NCI-H1092 treated with DMSO at 0.1 percent for 48 hours (cell line): ENCODE measurements around the gene BACE1.
A peak's percentile ranks its signal among the peaks of the same experiment; 100 is the strongest.
"Not testable (repeated sequence)": the region's sequence is repeated elsewhere in the genome, so short reads cannot be mapped to it uniquely, and the experiment has no call there.

Source experiments
- DNase-seq: peaks from one replicate; lab custom pipeline; 2025; lab: John Stamatoyannopoulos, UW

Gene BACE1

DNA sequence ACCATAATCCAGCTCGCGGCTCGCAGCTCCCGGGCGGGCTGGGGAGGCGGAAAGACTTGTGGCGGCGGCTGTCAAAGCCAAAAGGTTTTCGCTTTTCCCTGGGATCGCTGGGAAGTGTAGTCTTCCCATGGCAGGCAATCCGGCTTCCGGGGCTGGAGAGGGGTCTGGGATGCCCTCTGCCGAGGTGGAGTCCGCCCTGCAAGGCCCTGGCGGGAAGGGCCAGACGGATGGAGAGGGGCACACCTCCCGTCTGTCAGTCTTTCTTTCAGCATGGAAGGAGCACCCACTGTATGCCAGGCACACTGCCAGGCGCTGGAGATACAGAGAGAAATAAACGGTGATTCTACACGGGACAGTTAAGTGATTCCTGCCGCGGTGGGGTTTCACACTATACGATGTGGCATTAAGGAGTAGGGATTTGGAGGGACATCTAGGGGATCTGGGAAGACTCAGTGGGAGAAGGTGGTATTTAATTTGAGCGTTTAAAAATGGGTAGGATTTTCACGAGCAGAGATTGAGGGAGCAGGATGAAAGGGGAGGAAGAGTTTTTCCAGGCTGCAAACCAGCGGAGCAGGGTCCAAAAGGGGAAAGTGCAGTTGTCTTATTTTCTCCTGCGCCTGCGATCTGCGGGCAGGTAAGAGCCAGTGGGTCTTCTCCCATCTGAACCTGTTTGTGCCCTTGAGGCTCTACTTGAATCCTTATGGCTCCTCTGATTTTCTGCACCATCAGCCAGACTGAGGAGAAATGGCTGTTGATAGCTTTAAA is at the start of gene BACE1:
Gene BACE1 (minus strand): TSS at position 60 of the 765 bp plus-strand sequence. CDS start 461 bp downstream, outside the sequence.
- DNase-seq, result peak; percentile 89

DNA sequence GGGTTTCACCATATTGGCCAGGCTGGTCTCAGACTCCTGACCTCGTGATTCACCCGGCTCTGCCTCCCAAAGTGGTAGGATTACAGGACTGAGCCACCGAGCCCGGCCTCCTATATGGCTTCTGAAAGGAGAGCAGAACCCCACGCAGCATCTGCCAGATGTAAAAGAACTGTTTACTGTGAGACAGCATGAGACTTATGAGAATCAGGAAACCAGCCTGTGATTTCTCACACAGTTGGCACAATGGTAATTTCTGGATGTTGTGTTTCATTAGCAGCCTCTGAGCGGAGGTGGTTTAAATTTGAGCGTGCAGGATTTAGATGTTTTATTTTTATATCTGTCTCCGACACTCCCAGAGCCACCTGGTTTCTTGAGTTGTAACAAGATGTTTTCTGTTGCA is 45.4 kb upstream of the BACE1 start:
- no peak for DNase-seq

DNA sequence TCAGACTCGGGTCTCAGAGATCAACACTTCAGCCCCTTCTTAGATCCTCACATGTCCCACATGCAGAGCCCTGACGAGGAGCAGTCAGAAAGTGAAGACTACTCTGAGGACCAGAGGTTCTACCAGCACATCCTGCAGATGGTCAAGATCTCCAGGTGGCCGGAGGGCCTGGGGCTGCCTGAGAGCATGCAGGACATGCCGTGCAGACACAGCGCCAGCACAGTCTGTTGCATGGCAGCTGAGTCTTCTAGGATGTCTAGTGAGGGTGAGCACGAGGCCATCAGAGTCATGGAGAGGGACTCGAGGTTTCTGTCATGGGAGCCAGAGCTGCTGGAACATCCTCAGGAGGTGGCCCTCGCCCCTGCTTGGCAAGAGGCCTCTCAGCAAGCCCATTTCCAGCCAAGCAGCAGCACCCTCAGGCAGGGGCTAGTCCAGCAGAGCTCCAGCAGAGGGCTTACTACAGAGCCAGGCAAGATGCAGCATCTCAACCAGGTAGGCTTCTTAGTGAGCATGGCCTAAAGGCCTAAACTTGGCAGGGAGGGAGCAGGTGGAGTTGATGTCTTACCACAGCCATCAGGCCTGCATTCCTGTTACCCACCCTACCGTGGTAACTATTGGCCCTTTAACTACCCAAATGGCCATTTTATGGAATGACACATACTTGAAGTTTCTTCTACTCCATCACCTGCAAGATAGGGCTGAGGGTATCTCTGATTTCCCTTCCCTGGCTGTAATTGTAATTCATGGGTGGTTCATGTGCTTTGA is 40.3 kb upstream of the BACE1 start:
- no peak for DNase-seq

DNA sequence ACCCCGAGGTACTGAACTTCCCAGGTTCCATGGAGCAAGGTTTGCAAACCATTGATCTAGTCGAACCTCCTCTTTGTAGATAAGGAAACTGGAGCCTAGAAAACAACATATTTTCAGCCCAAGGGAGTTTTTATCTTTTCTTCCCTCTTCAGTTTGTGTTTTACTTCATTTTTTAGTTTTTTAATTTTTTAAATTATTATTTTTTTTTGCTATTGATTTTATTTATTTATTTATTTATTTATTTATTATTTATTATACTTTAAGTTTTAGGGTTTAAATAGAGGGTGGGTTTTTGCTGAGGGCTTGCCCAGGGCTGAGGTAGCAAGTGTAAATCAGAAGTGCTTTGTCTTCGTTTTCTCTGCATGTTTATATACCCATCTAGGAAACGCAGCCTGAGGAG is 38.5 kb upstream of the BACE1 start:
- no peak for DNase-seq

DNA sequence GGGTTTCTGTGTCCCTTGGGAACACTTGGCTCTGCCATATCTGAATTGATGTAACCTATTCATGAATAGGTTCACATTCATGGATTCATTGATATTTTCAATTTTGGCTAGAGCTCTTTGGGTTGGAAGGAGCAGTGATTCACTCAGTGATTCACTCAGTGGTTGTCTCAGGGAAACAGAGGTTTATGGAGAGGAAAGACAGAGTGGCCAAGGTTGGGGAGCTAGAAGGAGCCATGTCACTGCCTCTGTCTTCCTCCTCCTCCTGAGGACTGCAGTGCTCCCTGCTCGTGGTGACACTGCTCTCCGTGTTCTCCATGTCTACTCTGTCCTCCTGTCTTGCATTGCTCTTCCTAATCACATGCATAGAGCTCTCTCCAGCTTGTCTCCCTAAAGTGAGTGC is 29.0 kb upstream of the BACE1 start:
- no peak for DNase-seq

DNA sequence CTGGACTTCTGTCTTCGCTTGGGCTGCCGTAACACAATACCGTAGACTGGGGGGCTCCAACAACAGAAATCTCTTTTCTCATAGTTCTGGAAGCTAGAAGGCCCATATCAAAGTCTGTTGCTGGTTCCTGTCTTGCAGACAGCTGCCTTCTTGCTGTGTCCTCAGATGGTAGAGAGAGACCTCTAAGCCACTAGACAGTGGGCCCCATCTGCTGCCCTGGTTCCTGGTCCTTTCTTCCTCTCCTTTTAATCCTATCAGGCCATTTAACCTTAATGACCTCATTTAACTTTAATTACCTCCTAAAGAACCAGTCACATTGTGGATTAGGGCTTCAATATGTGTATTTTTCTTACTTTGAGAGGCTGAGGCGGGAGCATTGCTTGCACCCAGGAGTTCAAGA is 21.0 kb upstream of the BACE1 start:
- no peak for DNase-seq

DNA sequence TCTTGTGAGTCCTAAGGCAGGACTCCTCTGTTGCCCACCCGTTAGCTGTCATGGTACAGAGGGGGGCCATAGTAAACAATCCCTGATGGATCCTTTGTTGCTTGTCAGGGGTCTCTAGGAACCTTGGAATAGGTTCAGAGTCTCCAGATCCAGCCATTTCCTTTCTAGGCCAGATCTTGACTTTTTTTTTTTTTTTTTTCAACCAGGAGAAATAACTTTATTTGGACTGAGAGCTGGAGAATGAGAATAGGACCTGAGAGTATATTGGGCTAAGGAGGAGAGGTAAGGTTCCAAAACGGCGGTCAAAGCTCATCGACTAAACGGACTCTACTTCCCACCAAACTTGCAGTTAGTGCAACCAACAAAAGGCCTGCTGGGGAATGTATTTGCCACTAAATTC is 19.3 kb upstream of the BACE1 start:
- no peak for DNase-seq

DNA sequence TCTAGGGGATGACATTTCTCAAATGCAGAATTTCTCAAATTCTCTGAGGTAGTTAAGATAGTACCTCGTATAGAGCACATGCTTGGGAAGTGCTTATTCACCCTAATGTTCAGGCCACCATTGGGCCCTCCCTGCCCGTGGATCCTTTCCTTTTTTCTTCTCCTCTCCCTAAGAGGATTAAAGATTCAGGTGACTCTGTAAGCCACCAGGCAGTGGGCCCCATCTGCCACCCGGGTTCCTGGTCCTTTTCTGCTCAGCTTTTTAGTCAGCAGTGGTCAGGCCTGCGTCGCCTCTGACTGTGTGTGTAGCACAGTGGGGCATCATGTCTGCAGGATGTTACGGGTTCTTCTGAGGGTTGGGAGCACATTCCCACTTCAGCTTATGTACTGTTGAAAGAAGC is 18.8 kb upstream of the BACE1 start:
- DNase-seq, result no peak

DNA sequence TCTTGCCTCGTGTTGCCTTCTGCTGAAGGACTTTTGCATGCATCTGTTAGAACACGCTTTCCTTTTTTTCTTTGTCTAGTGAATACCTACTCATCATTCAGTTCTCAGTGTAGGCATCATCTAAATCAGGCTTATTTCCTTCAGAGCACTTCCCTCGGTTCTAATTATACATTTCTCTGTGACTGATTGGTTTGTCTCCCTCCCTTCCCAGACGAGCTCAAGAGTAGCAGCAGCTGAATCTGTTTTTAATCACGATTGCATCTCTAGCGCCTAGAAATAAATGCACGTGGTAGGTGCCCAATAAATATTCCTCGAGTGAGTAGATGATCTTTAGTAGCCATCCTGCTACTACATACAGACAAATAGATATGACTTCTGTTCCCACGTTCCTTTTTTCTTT is 17.9 kb upstream of the BACE1 start:
- DNase-seq, result no peak

DNA sequence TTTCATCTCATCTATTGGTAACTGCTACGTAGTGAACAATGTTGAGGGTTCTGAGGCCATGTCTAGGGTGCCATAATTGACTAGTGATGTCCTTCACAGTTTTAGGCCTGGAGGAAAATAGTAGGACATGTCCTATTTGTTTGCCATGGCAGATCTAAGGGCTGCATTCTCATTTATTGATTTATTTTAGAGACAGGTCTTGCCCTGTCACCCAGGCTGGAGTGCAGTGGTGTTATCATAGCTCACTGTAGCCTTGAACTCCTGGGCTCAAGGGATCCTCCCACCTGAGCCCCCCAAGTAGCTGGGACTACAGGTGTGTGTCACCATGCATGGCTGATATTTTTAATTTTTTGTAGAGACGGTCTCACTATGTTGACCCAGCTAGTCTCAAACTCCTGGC is 16.8 kb upstream of the BACE1 start:
- no peak for DNase-seq

DNA sequence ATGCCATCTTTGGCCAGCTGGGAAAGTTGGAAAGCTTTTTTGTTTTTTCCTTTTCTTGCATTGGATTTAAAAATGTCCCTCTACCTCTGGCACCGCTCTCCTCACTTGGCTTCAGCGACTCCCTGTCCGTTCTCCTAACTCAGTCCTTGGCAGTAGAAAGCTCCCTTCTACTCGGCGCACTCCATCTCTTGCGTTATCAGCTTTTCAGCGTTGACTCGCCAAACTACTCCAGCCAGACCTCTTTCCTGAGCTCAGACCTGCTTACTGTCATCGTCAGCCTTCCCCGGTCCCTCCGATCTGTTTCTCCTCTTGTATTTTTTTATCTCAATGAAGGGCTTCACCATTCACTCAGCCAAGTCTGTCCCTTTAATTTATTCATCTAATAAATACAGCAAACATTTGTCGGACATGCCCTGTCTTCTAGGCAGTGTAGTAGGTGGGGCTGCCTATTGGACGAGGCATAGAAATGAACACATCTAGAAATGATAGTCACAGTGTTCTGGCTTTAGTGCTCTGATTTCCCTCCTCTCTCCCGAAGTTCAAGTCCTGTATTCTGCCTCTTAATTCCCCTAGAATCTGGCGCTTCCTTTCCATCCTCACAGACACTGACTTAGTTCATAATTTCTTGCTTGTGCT is 12.4 kb upstream of the BACE1 start:
- peak; percentile 61 for DNase-seq

DNA sequence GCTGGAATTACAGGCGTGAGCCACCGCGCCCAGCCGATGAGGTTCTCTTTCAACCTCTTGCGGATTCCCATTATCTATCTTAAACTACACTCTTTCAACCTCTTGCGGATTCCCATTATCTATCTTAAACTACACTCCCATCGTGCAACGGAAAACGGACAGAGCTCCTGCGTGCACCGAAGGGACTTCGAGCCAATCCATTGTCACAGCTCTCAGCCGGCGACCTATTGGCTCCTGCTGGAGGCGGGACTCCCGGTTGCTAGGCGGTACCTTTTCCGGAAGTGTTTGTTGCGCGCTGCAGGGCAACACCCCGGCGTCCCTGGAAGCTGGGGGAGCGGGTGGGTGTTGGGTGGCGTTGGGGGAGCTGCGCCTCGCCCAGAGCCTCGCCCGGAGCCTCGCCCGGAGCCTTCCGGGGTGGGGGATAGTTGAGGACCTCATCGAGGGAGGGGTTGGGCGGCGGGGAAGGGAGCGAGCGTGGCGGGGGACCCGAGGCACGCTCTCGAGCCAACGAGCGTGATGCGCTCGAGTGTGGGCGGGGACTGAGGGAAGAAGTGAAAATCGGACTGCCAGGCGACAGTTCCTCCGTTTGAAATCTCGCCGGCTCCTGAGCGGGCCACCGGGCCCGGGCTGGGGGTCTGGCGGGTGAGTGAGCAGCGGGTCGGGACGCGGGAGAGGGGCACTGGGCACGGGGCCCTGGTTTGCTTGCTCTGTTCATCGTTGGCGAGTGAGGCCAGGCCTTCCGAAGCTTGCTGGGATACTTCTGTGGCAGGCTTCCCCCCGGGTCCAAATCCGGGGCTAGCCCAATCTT is 11.7 kb upstream of the BACE1 start, which contains the start of gene CEP164:
Gene CEP164 (plus strand): TSS at position 288 of the 808 bp plus-strand sequence. CDS start 10,733 bp downstream, outside the sequence.
- peak; percentile 97 for DNase-seq

DNA sequence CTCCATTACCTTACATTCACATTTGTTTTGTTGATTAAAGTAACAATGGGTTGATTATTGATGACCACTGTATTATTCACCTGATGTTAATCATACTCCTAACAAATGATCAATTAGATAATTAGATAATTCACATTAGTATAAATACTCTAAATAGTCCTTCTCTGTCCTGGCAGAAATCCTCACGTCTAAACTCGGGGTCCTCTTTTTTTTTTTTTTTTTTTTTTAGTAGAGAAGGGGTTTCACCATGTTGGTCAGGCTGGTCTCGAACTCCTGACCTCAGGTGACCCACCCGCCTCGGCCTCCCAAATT is 11.2 kb upstream of the BACE1 start:
- DNase-seq, result not testable (repeated sequence)

DNA sequence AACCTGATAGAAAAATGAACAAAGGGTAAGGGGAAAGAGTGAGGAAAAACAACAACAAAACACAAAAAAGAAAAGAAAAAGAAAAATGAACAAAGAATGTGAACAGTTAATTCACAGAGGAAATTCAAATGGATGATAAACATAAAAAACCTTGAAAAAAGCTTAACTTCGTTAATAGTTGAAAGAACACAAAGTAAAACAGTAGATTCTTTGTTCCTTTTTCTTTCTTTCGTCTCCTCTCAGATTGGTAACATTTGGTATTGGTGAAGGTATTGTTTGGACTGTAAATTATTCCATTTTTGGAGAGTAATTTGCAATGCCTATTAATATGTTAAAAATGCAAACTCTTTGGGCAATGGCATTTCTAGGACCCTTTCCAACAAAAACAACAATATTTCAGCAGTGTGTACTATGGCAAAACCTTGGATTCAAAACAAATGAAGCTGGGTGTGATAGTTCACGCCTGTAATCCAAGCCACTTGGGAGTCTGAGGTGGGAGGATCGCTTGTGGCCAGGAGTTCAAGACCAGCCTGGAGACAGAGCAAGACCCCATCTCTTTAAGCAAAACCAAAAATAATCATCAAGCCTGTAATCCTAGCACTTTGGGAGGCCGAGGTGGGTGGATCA is 3.3 kb upstream of the BACE1 start:
- no peak for DNase-seq

DNA sequence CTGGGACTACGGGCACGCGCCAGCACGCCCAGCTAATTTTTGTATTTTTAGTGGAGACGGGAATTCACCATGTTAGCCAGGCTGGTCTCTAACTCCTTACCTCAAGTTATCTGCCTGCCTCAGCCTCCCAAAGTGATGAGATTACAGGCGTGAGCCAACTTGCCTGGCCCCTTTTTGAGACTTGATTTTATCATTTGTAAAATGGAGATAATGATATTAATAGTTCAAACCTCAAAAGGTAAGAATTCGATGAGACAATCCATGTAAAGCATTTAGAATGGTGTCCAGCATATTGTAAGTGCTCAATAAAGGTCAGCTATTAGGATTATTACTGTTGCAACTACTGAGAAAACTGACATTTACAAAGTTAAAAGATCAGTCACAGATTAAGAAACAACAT is 2.7 kb upstream of the BACE1 start:
- no peak for DNase-seq

DNA sequence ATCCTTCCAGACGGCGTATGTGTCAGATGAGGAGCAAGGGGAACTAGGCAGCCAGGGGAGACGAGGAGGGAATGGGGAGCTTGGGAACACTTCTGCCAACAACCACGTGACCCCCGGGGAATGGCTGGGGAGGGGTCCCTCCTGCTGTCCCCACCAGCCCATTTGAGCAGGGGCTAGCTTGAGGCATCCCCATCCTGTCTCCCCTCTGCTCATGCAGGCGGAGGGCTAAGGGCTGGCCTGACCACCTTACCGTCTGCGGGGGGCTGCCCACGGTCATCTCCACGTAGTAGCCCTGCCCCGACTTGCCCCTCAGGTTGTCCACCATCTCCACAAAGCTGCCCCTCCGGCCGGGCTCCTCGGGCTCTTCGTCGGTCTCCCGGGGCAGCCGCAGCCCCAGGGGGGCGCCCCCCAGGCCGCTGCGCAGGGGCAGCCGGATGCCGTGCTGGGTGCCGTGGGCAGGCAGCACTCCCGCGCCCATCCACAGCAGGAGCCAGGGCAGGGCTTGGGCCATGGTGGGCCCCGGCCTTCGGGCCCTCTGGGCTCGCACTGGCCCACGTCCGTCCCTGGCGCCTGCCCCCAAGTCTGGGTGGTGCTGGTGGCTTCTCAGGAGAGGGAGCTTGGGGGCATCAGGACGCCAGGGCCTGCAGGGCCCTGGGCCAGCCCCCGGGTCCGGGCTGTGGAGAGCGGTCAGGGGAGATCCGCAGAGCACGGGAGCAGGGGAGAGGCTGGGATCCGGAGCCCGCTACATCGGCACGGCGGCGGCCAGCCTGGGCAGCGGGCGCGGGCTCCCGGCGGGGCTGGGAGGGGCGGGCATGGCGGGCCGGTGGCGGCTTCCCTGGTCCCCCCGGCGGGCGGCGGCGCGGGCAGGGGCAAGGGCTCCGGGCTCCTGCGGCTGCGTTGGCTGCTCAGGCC is 515 bp downstream of the BACE1 start:
- DNase-seq, result no peak

DNA sequence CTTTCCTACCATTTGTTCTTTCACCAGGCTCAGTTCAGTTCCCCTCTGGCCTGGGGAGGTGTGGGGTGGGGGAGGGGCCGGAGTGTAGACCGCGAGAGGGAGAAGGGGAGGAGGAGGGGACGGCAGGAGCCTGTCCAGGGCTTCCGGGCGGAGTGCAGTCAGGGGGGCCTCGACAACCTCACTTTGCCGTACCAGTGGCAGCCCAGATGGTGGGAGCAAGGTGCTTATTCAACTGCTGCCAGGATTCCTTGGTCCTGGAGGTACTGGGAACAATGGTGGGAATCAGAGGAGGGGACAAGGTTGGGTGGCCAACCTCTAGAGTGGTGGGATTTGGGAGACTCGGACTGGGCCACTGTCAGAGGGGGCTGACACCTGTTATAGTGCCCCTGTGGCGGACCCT is 1.2 kb downstream of the BACE1 start:
- DNase-seq, result no peak

DNA sequence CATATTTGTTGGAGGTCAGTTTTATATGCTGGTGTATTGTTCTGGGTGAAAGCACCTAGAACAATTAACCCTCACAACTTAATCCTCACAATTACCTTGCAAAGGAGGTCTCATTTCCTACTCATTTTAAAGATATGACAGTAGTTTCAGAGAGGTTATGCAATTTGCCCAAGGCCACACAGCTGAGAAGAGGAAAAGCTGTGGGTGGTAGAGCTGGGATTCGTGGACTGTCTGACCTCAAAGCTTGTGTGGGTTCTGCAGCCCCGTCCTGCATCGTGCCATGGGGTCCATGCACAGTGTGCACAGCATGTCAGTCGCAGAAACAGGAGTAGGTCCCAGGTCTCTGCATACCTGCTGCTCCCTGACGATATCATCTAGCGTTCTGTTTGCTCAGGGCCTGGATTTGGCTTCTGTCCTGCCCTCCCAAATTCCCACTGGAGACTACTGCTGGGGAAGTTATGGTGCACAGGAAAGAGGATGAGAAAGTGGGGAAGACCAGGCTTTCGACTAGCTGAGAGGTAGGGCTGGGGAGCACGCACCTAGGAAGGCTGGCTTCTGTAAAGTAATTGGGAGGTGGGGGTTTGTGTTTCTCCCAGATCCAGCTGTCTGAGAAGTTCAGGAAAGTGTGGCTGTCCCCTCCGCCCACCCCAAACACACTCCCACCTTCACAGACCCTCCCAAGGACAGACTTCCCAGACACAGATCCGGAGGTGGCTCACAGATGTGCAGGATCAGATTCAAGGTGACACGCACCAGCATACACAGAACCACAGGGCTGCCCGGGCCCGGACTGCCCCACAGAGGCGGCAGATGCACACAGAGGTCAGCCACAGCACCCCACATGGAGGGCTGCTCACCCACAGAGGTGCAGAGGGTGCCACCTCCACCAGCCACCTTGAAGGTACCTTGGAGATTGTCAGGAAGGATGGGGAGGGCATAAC is 2.0 kb downstream of the BACE1 start:
- no peak for DNase-seq

DNA sequence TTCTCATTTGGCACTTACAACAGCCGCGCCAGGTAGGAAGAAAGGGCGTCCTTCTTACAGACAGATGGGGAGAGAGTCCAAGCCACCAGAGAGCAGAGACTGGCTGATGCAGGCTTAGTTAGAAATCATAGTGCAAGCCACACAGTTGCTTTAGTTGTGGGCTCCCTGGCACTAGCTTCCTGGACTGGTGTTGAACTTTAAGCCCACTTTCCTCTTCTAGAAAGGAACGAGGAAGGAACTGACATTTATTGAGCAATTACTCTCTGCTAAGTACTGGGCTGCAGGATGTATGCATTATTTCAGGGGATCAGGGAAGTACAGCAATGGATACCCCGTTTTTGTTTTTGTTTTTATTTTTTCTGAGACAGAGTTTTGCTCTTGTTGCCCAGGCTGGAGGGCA is 3.0 kb downstream of the BACE1 start:
- DNase-seq, result no peak

DNA sequence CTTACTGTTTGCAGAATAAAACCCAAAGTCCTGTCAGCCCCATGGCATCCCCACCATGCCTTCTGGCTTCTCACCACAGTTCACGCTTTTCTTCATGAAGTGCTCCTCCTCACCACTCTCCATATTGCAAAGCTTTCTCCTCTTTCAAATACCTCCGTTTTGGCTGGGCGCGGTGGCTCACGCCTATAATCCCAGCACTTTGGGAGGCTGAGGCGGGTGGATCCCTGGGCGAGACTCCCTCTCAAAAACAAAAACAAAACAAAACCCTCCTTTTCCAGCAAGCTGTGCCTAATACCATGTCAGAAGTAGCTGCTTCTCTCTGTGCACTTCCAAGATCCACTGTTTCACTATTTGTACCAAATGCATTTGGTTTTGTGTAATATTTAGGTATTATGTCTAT is 6.7 kb downstream of the BACE1 start:
- DNase-seq, result no peak
